ENCODE results near the gene NUDT21. TPM values are rescaled to one million over a fixed set of nuclear protein-coding genes. Genes with fewer than 3 reads are reported as not detected.

Gene NUDT21
- total RNA-seq, 2 donors from 2014 or later: 46.4 to 47.2 TPM

- no peaks in the 10 kb centered on the region for H3K9me3 ChIP-seq
- H3K27me3 ChIP-seq (replicated peaks; ENCODE audit: insufficient read depth): no peaks in the 10 kb centered on the region
- no peaks in the 10 kb centered on the region for H3K36me3 ChIP-seq
- WGBS: 81% methylated on average over 2 of the region's 2 CpGs
- DNase-seq (ENCODE audit: low spot score): no peak
- TF ChIP-seq CTCF (IDR thresholded peaks at IDR 0.05) (no peak), POLR2AphosphoS5 (IDR thresholded peaks at IDR 0.05) (no peak), POLR2A (IDR thresholded peaks at IDR 0.05) (no peak)
- H3K4me3 ChIP-seq: no peak overlapping the region
- H3K27ac ChIP-seq: no peak overlapping the region
- intact Hi-C loops (cut with DNase I): no loop called here
- H3K4me1 ChIP-seq (replicated peaks): peaks cover 2% of the 10 kb centered on the region
Observed at GRCh38 chr16:56421313-56421712, 29.8 kb downstream of the NUDT21 start.

- intact Hi-C loops (cut with DNase I): no loop called here
- no peak for DNase-seq (ENCODE audit: low spot score)
- Histone ChIP-seq H3K36me3 (no peaks in the 10 kb centered on the region), H3K4me3 (no peak overlapping the region), H3K4me1 (replicated peaks) (peaks cover 2% of the 10 kb centered on the region), H3K27me3 (replicated peaks; ENCODE audit: insufficient read depth) (no peaks in the 10 kb centered on the region), H3K27ac (no peak overlapping the region), H3K9me3 (no peaks in the 10 kb centered on the region)
- TF ChIP-seq CTCF (IDR thresholded peaks at IDR 0.05) (no peak), POLR2A (IDR thresholded peaks at IDR 0.05) (no peak), POLR2AphosphoS5 (IDR thresholded peaks at IDR 0.05) (no peak)
Observed at GRCh38 chr16:56420613-56421012, 30.5 kb downstream of the NUDT21 start.

- Histone ChIP-seq H3K27me3 (replicated peaks; ENCODE audit: insufficient read depth) (no peaks in the 10 kb centered on the region), H3K9me3 (no peaks in the 10 kb centered on the region), H3K4me1 (replicated peaks) (peaks cover 2% of the 10 kb centered on the region), H3K4me3 (no peak overlapping the region), H3K36me3 (no peaks in the 10 kb centered on the region), H3K27ac (no peak overlapping the region)
- intact Hi-C loops (cut with DNase I): no loop called here
- no peak for TF ChIP-seq CTCF (IDR thresholded peaks at IDR 0.05)
- no peak for TF ChIP-seq POLR2A (IDR thresholded peaks at IDR 0.05)
- TF ChIP-seq POLR2AphosphoS5 (IDR thresholded peaks at IDR 0.05): no peak
- no peak for DNase-seq (ENCODE audit: low spot score)
- WGBS: 58% methylated on average over 8 of the region's 8 CpGs
Observed at GRCh38 chr16:56419740-56420548, 31.2 kb downstream of the NUDT21 start.

DNA sequence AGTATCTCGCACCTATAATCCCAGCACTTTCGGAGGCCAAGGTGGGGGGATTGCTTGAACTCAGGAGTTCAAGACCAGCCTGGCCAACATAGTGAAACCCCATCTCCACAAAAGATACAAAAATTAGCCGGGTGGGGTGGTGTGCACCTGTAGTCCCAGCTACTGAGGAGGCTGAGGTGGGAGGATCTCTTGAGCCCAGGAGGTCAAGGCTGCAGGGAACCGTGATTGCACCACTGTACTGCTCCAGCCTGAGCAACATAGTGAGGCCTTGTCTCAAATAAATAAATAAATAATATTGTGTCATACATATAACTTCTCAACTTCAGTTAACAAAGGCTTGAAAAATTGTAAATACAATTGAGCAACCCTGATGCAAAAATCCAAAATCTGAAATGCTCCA, 34.0 kb downstream of the NUDT21 start:
- peaks cover 2% of the 10 kb centered on the region for H3K4me1 ChIP-seq (replicated peaks)
- no peaks in the 10 kb centered on the region for H3K9me3 ChIP-seq
- TF ChIP-seq POLR2AphosphoS5 (IDR thresholded peaks at IDR 0.05): no peak
- no peak for TF ChIP-seq POLR2A (IDR thresholded peaks at IDR 0.05)
- no peak for TF ChIP-seq CTCF (IDR thresholded peaks at IDR 0.05)
- DNase-seq (ENCODE audit: low spot score): no peak
- 93% methylated on average over 4 of the region's 4 CpGs for WGBS
- intact Hi-C loops (cut with DNase I): no loop called here
- H3K27ac ChIP-seq: no peak overlapping the region
- H3K27me3 ChIP-seq (replicated peaks; ENCODE audit: insufficient read depth): no peaks in the 10 kb centered on the region
- no peaks in the 10 kb centered on the region for H3K36me3 ChIP-seq
- no peak overlapping the region for H3K4me3 ChIP-seq

- WGBS: 86% methylated on average over 4 of the region's 4 CpGs
- Histone ChIP-seq H3K4me3 (no peak overlapping the region), H3K27me3 (replicated peaks; ENCODE audit: insufficient read depth) (no peaks in the 10 kb centered on the region), H3K27ac (no peak overlapping the region), H3K36me3 (no peaks in the 10 kb centered on the region), H3K4me1 (replicated peaks) (peaks cover 2% of the 10 kb centered on the region), H3K9me3 (no peaks in the 10 kb centered on the region)
- TF ChIP-seq POLR2A (IDR thresholded peaks at IDR 0.05): no peak
- TF ChIP-seq CTCF (IDR thresholded peaks at IDR 0.05): no peak
- TF ChIP-seq POLR2AphosphoS5 (IDR thresholded peaks at IDR 0.05): no peak
- intact Hi-C loops (cut with DNase I): no loop called here
- DNase-seq (ENCODE audit: low spot score): no peak
Observed at GRCh38 chr16:56415875-56416274, 35.3 kb downstream of the NUDT21 start.
